GM21360 (cell line): Measurements from ENCODE around the gene KLHL29.

Source experiments
- ATAC-seq: cut with Tn5 transposase; IDR thresholded peaks from one replicate; pipeline ENCODE4 v1.9.1; 2021; ENCODE audit warnings: mild to moderate bottlenecking, moderate library complexity; ENCODE audit not compliant: unreplicated experiment

Gene KLHL29

DNA sequence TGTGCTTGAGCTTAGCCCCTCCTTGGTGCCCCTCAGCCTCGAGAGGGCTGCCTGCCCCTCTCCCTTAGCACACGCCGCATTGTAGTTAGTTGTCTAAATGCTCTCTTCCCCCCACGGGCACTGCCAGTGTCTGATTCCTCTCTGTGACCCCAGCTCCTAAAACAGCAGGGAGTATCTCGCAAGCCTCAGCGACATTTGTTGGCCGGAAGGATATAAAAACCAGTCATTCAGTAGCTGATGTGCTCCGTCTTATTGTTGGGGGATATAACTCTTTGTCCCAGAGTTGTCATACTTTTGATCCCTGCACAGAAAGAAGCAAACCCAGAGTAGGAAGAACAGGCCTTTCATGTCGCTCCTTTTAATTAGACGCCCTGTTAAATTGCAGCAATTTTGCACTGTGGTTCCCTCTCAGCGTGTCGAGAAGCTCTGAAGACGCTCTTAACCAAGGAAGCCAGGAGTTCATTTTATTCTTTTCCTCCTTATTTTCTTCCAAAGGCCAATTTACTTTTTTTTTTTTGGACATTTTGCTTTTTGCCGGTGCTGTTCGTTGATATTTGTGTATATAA, 201.8 kb downstream of the KLHL29 start:
- no peak for ATAC-seq

DNA sequence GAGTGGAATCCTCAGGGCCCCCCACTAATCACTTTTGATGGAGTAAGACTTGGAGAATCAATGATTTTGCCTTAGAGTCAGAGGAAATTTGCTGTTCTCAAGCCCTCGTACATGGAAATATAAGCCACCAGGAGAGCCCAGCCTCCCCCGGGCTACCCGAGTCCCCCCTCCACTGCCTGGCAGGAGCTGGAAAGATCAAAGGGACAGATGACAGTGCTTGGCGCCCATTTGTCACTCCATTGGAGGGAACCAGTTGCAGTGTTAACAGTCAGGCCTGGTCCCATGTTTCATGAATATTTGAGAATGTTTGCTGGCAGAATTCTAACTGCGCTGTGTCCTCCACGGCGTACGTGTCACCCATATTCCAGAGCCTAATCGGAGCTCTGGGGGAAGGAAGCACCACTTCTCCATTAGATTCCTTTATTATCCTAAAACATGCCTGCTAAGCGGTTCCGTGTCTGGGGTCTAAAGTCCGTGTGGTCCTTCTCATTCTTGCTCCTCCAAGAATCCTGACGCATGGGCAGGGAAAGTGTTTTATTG, 202.4 kb downstream of the KLHL29 start:
- ATAC-seq = no peak

DNA sequence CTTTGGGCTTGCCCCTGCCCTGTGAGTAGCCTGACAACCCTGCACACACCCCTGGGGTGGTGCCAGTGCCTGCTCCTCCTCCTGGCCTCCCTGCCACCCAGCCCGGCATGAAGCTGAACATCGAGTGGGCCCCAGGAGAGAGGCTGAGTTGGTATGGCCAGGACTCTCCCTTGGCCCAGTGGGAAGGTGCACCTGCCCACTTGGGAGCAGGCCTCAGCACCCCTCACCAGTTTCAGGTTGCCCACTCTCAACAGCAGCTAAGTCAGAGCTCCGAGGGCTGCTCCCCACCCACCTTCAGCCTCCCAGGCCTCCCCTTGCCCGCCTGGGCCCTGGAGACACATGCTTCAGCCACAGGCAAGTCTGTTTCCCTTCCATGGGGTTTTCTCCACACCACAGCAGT, 203.1 kb downstream of the KLHL29 start:
- ATAC-seq = no peak

DNA sequence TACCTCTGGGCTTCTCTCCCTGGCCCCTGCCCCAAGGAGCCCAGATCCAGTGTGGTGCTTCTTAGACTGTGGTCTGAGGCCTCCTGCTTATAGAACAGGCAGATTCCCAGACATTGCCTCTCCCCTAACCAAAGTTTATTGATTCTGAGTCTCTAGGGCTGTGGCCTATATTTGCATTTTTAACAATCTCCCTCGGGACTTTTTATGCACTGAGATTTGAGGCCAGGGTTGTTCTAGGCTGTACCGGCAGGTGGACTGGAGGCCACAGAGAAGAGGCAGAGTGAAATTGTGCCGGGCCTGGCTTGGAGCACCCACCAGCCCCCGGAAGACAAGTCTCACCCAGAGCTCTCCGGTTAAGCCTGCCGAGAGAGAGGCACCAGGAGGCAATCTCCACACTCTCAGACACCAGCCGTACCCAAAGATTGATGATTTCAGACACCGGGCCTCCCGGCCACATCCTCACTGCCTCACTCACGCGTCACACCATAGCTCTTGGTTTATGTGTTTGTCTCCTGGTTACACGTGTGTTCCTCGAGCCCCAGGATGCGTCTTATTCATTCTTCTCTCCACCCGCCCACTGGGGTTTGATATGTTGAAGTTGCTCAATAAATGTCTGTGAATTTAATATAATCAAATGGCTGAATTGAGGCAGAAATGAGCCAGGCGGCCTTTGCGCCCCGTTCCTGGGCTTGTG, 203.7 kb downstream of the KLHL29 start:
- ATAC-seq = no peak

DNA sequence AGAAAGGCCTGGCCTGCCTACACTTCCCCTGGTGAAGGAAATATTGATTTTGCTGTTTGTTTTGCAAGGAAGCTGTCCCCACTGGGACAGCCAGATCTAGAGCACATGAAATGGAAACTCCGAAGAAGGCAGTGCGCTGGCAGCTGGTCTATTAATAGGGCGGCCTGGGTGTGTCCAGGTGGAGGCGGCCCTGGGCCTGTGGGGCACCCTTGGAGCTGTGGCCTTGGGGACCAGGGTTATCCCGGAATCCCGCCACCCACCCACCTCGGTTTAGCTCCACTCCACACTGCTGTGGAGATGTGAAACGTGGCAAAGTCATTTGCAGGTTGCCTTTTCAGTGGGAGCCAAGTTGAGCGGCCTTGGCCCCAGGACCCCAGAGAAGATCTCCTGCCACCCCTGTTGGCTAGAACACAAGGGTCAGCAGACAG, 204.3 kb downstream of the KLHL29 start:
- no peak for ATAC-seq

DNA sequence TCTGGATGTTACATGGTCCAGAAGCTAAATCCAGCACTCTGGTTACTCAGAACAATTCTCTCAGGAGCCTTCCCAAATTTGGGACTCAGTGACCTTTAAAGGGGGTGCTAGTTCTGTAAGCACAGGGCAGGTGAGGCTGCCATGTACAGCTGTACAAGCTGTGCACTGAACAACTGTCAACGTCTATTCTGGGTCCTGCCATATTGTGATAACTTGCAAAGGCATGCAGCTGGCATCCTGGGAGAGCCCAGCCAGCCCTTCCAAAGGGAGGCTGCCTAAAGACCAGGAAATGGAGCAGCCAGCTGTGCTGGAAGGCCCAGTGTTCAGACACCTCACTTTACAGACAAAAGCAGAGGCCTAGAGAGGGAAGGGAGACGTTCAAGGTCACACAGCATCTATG, 204.8 kb downstream of the KLHL29 start:
- no peak for ATAC-seq

DNA sequence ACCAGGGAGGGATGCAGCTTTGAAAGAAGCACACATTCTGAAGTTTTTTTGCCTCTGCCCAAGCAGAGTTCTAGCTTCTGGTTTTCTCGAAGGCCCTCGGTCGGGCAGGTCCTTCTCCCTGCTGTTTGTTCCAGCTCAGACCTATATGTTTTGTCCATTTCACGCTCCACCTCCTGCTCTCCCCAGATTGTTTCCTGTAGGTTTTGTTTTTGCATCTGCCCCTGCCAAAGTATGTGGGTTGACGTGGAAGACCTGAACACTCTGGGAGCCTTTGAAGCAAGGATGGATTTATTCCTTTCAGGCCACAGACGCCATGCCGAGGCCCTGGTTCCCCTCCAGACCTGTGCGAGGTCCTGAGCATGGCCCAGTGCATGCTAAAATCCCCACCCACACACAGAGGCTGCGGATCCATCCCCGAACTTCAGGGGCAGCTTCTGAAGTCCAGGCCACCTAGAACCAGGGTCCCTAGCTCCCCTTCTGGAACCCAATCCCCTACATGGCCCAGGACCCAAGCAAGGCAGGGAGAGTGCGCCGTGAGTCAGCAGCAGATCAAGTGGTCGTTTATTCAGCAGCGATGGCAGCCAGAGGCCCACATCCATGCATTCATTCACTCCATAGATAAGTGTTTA, 205.4 kb downstream of the KLHL29 start:
- no peak for ATAC-seq

DNA sequence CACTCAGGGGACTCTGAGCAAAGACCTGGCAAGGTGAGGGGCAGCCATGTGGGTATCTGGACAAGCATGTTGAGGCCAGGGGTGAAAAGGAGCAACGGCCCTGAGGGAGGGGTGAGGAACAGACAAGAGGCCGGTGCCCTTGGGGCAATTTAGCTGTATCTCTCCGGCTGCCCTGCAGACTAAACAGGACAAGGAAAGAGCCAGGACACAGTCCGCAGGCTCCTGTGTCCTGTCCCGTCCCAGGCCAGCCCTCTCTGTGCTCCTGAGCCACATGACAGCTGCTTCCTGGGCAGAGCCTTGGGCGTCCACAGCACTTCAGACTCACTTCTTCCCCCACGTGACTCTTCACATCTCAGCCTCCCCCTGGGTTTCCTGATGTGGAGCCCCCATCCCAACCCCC, 206.1 kb downstream of the KLHL29 start:
- no peak for ATAC-seq

DNA sequence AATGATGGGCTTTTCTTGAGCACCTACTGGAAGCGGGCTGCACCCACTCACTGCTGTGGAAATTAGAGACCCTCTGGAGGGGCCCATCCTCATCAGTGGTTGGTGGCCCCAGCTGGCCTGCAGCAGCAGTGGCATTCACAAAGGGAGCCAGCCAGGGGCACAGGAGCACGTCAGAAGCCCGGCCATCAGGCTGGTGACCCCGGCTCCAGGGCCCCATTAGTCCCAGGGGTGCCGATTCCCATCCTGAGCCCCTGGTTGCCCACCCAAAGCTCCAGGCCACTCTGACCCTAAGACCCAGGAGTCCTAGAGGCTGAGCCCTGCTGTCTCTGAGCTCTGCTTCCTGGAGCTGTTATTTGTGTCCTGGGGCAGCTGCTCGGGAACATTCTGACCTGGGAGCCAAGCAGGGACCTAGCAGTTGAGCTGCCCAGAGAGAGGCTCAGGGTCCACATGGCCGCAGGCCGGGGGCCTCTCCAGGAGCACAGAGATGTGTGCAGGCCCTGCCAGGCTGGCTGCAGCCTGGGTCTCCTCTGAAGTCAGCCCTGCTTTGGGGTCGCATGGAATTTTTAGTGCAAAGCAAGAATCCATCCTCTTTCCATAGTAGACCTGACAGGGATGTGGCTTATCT, 207.2 kb downstream of the KLHL29 start:
- no peak for ATAC-seq

DNA sequence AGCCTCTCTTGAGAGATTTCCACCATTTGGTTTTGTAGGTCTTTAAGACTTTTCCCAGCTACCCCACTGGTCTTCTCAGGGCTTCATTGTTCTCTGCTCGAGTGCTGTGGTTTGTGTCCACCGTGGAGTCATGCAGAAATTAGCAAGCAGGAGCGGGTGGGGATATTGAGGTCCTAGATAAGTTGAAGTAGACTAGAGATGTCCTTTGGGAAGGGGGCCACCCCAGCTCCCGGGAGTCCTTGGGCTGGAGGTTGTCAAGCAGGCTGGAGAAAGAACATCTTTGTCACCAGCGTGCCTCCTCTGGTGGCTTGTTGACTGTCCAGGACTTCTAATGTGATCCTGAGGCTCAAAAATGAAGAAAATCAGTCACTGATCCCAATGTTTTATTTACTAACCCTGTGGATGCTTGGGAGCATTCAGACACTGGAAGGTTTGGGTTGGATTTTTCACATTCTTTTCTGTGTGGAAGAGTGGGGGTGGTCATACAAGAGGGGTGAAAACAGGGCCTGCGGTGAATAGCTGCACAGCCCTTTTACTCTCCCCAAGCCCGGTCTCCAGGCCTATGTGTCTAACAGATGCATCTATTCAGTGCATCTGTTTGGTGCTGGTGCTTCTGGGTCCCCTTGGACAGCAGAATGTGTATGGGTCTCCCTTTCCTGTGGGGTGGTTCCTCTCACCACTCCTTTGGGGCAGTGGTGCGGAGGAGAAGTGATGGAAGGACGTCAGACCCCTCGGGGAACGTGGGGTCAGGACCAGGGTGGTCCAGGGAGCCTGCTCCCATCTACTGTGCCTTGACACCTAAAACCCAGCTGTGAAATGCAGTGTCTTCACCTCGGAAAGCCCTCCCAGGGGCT, 208.1 kb downstream of the KLHL29 start:
- ATAC-seq = no peak

DNA sequence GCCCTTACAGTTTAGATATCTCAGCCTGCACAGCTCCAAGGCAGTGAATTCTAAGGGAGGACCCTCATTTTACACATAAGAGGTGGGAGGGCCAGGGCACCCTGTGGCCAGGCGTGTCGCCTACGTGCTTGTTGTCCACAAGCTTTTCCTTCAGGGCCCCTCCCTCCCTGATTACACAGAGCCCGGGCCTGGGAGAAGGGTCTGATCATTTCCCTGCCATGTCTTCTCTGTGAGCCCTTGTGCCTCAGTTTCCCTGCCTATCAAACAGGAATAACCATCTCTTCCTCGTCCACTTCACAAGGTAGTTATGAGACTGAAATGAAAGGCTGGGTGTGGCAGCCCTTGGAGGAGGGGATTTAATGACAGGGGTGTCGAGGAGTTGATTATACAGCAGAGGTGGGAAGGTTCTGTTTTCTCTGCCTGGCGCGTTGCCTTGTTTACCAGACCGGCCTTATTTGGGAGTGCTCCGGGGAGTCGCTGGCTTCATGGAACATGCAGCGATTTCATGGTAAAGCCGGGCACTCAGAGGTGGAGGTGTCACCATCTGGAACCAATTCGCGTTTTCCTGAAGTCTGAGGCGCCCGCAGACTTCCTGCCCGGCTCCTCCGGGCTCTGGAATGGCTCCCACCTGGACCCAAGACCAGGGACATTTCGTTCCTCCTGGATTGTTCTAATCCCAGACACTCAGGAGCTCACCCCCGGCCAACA, 208.9 kb downstream of the KLHL29 start:
- ATAC-seq = no peak

DNA sequence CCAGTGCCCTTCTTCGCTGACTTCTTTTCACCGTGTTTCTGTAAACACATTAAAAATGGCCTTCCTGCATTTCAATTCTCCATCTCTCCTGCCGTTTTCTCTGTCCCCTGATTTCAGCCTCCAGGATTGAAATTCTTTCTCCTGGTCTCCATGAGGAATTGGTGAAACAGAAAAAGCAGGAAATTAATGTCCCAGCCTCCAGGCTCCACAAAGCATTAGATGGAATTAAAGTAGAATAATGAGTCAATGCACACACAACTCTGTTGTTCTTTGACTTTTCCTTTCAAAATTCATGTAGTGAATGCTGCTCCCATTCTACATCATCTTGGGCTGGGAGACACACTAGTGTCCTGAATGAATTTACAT, 209.5 kb downstream of the KLHL29 start:
- ATAC-seq = no peak

DNA sequence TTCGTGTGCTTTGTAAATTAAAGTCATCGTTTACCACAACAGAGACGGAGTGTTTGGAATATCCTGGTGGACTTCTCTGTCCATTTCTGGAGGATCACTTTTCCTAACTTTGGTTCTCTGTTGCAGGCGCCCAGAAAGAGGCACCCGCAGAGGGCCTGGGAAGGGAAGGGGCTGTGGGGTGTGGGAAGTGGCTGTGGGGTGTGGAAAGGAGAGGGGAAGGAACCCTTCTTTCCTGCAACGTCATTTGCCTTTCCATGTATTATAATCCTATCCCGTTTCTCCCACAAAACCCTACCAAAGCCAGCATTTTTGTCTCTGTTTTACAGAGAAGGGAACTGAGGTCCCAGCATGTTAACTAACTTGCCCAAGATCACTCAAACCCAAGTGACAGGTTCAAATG, 210.0 kb downstream of the KLHL29 start:
- no peak for ATAC-seq

DNA sequence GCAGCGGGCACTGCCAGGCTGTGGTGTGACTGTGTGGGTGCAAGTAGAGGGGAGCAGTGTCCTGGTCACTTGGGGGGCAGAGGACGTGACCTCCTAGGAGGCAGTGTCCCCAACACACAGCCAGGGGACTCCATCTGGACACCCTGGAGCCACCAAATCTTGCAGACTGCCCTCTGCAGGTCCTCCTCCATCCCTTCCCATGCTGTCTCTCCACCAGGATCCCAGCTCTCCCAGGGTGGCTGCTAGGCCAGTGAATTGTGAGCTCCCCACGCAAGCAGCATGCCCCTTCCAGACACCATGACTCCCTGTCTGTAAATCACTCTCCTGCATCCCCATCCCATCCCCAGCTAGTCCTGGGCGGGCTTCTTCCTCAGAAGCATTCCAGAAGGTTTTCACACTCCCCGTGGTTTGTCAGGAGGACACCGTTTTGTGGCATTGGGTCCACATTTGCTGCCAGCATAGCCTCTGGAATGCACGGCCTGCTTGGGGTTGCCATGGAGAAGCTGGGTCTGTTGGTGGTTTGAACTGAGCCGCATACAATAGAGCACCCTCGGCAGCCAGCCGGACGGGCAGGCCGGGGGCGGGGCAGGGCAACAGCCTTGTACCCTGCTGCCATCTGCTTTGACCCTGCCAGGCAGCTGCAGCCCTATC, 210.7 kb downstream of the KLHL29 start:
- ATAC-seq = no peak

DNA sequence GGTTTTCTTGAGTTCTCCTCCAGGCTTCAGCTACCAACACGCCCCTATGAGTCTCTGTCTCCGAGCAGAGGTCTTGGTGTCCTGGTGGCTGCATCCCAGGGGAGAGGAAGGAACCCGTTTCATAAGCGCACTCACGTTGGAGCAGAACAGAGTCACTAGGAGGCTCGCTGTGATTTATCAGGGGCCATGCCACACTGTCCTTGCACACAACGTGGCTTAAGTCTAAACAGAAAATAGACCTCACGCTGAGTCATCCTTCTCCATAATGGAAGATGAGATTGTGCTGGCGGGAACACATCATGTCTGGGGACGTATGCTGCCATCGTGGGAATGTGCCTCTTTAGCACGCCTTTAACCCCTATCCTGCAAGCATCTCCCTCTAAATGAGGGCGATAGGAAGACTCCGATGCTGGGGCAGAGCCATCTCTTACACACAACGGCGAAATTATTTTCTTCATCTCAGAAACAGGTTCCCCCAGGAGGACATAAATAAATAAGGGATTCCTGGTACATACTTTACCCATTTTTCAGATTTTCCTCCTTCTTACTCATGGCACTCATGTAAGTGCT, 211.4 kb downstream of the KLHL29 start:
- ATAC-seq = no peak

DNA sequence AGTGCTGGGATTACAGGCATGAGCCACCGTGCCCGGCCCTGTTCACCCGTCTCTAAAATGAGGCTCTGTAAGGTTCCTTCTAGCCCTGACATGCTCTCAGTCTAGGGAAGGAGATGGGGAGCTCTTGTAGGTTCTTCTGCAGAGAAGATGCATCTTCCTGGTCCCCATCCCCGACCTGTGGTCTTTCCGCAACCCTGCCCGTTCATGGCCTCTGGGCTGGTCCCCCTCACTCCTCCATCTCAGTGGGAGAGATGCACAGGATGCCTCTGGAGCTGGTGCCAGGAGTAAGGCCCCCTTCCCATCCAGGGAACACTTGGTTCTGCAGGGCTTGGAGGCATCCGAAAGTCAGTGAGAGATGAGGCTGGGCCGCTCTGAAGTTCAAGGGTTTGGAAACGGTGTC, 212.7 kb downstream of the KLHL29 start:
- no peak for ATAC-seq

DNA sequence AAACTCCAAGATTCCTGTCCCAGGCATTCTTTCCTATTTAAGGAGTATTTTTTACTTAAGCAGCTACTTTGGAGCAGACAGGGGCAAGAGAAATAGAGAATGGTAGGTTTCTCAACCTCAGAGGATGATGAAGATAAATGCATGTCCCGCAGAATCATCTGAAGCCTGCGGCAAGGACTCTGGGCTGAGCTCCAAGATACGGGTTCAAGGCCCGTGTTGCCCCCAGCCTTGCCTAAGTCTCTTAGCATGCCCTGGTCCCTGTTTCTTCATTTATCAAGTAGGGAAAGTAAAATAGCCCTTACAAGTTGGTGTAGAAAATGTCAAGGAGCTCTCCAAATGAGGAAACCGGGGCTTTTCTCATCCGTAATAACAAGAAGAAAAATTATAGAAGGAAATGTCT, 214.0 kb downstream of the KLHL29 start:
- no peak for ATAC-seq

DNA sequence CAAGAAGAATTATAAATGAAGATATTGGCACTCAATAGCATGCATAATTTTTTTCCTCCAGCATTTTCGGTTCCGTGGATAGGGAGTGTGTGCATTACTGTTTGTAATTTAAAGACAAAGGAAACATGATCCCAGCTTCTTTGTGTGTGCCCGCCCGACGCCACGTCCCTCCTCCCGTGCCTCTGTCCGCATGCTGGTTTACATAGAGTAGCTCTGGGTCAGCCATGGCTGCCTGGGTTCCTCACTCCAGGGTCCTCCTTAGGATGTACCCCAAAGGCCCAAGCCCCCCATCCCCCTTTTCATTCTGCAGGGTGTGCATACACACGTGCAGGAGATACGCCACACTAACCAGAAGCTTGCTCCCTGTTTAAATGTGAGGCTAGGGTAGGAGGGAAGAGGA, 214.7 kb downstream of the KLHL29 start:
- ATAC-seq = no peak

DNA sequence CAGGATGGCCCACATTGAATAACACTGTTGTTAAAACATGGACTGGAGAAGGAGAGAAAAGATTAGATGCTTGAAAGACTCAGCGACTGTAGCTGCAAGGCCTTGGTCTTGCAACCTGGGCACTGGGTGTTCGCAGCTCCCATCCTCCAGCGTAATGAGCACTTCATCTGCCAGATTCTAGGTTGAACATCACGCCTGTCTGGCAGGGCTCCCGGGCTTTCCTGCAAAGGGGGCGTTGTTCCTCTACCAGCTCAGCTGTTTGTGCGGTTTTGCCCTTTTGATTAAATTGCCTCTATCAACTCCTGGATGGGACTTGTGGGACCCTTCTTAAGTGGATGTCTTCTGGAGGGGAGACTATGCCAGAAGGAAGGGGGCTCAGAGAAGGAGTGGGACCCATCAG, 215.4 kb downstream of the KLHL29 start:
- ATAC-seq = no peak
